ENCODE measurements around the gene CFAP299.

- TF ChIP-seq POLR2A (IDR thresholded peaks at IDR 0.05) (no peak), CTCF (IDR thresholded peaks at IDR 0.05) (no peak), EP300 (IDR thresholded peaks at IDR 0.05) (no peak), POLR2AphosphoS5 (IDR thresholded peaks at IDR 0.05) (no peak)
Observed at GRCh38 chr4:80420638-80421037, 85.1 kb downstream of the CFAP299 start.

Data from gastroesophageal sphincter (tissue), 3 donors.